IPS-18a (cell line): ENCODE measurements around the gene GSG1L.
"Not testable (repeated sequence)": the region's sequence is repeated elsewhere in the genome, so short reads cannot be mapped to it uniquely, and the experiment has no call there.

Experiments used
- H3K27ac ChIP-seq: one replicate; pipeline ENCODE4 v1.5.1; 2013; ENCODE audit warnings: low read length
- H3K27me3 ChIP-seq: one replicate; pipeline ENCODE4 v1.6.1; 2013; ENCODE audit warnings: mild to moderate bottlenecking, low read length; ENCODE audit not compliant: control insufficient read depth, insufficient read depth
- H3K36me3 ChIP-seq: one replicate; pipeline ENCODE4 v1.6.1; 2013; ENCODE audit warnings: low read depth, low read length; ENCODE audit not compliant: control insufficient read depth
- H3K4me1 ChIP-seq: one replicate; pipeline ENCODE4 v1.6.1; 2013; ENCODE audit warnings: low read depth, low read length; ENCODE audit not compliant: control insufficient read depth
- H3K4me3 ChIP-seq: one replicate; pipeline ENCODE4 v1.5.1; 2013; ENCODE audit warnings: low read length
- H3K9ac ChIP-seq: one replicate; pipeline ENCODE4 v1.6.1; 2013; ENCODE audit warnings: mild to moderate bottlenecking, low read length, moderate library complexity
- H3K9me3 ChIP-seq: one replicate; pipeline ENCODE4 v1.6.1; 2013; ENCODE audit warnings: low read depth, low read length; ENCODE audit not compliant: control insufficient read depth

The GSG1L gene

DNA sequence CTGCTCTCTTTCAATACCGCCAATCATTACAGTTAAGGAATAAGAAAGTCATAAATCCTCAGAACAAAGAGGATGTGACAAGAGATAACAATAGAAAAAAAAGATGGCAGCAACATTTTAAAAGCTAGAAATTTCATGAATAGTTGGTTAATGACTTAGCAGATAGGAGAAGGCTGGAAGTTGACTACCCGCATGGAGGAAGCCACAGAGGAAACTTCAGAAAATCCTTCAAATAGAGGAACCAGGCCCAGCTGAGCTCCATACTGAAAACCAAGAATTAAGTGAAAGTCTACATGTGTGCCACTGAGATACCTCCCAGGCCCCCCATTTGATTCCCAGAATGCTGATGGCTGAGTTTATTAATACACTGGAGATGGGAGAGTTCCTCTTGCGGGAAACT, 109.3 kb downstream of the GSG1L start:
- H3K9me3 ChIP-seq, result peaks cover 6% of the 10 kb centered on the region
- no peaks in the 10 kb centered on the region for H3K36me3 ChIP-seq
- H3K27ac ChIP-seq, result no peak overlapping the region
- H3K4me3 ChIP-seq, result no peak overlapping the region
- no peaks in the 10 kb centered on the region for H3K4me1 ChIP-seq
- no peaks in the 10 kb centered on the region for H3K27me3 ChIP-seq
- H3K9ac ChIP-seq, result no peak overlapping the region

DNA sequence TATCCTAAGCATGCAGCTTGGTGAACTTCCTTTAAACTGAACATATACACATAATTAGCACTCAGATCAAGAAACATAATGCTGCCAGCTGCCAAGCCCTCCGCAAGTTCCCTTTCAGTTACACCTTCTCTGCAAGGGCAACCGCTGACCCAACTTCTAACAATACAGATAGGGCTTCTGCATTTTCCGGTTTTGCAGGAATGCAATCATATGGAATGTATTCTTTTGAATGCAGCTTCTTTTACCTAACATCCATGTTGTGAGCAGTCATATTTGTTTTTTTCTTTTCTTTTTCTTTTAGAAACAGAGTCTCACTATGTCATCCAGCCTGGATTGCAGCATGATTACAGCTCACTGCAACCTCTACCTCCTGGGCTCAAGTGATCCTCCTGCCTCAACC, 110.7 kb downstream of the GSG1L start:
- Histone ChIP-seq H3K4me1 (no peaks in the 10 kb centered on the region), H3K36me3 (no peaks in the 10 kb centered on the region), H3K27ac (no peak overlapping the region), H3K9me3 (peaks cover 6% of the 10 kb centered on the region), H3K9ac (no peak overlapping the region), H3K4me3 (no peak overlapping the region), H3K27me3 (no peaks in the 10 kb centered on the region)

DNA sequence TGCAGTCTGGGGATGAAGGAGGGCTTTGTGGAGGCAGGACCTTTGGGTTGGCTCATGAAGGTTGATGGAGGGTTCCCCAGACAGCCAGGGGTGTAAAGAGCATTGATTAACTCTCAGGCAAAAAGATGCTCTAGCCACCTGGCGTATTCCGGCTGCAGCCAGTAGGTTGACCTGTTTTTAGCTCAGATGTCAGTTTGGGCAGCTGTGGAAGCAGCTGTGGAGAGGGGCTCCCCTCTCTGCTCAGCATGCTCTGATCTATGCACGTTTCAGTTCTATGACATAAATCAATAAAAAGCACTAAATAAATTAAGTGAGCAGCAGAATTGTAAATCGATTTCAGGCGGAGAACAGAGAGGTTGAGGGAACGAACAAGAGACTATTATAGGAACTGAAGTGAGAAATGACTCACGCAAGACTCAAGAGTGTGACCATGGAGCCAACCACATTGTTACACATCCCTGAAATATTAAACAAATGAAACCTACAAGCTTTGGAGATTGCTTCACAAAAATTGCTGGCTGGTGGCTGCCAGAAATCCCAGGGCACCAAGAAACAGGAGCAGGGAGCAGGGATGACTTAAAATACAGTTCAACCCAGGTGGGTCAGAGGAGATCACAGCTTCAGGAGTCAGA, 111.9 kb downstream of the GSG1L start:
- no peaks in the 10 kb centered on the region for H3K36me3 ChIP-seq
- H3K27me3 ChIP-seq, result no peaks in the 10 kb centered on the region
- no peaks in the 10 kb centered on the region for H3K4me1 ChIP-seq
- no peak overlapping the region for H3K27ac ChIP-seq
- no peak overlapping the region for H3K9ac ChIP-seq
- H3K4me3 ChIP-seq, result no peak overlapping the region
- H3K9me3 ChIP-seq, result peaks cover 6% of the 10 kb centered on the region

DNA sequence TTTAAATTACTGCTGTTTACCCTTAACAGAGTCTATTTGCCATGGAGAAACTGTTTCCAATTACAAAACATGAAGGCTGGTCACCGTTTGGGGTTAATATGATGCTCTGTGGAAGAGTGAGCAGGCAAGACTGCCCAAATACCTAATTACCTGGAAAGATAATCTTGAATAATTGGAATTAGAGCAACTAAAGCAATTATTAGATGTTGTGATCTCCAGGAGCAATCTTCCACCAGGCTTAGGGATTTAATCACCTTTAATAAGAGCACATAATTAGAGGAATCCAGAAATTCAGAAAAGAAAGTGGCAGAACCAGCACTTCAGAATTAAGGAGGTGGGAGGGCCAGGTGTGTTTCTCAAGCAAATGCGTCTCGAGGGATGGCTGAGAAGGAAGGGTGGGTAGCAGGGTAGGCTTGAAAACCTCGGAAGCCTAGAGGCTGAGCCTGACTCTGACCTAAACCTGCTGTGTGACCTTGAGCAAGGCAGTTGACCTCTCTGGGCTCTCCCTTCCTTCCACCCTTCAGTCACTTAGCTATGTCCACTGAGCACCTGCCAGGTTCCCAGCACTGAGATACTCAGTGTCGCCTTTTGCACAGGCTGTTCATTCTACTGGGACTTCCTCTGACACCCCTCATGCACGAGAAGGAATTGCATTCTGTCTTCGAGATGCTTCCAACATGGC, 113.2 kb downstream of the GSG1L start:
- Histone ChIP-seq H3K27me3 (no peaks in the 10 kb centered on the region), H3K4me3 (no peak overlapping the region), H3K9me3 (peaks cover 2% of the 10 kb centered on the region), H3K36me3 (no peaks in the 10 kb centered on the region), H3K4me1 (no peaks in the 10 kb centered on the region), H3K9ac (no peak overlapping the region), H3K27ac (no peak overlapping the region)

DNA sequence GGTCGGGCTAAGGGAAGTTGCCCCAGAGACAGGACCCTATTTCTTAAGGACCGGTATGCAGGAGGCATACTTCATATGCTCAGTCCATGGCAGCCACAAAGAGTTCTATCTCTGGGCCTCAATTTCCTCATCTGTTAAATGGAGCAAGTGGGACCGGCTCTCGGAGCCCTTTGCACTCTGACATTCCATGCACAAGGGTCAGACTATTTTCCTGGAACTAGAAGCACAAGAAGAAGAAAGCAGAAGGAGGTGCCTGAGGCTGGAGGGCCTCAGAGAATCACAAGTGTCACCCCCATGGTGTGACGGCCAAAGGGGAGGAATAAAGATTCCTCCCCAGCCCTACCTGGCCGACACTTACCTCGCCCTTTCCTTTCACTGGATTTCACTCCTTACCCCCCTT, 115.8 kb downstream of the GSG1L start:
- H3K9me3 ChIP-seq, result no peaks in the 10 kb centered on the region
- no peak overlapping the region for H3K4me3 ChIP-seq
- H3K27ac ChIP-seq, result no peak overlapping the region
- no peaks in the 10 kb centered on the region for H3K36me3 ChIP-seq
- no peaks in the 10 kb centered on the region for H3K4me1 ChIP-seq
- no peak overlapping the region for H3K9ac ChIP-seq
- no peaks in the 10 kb centered on the region for H3K27me3 ChIP-seq

DNA sequence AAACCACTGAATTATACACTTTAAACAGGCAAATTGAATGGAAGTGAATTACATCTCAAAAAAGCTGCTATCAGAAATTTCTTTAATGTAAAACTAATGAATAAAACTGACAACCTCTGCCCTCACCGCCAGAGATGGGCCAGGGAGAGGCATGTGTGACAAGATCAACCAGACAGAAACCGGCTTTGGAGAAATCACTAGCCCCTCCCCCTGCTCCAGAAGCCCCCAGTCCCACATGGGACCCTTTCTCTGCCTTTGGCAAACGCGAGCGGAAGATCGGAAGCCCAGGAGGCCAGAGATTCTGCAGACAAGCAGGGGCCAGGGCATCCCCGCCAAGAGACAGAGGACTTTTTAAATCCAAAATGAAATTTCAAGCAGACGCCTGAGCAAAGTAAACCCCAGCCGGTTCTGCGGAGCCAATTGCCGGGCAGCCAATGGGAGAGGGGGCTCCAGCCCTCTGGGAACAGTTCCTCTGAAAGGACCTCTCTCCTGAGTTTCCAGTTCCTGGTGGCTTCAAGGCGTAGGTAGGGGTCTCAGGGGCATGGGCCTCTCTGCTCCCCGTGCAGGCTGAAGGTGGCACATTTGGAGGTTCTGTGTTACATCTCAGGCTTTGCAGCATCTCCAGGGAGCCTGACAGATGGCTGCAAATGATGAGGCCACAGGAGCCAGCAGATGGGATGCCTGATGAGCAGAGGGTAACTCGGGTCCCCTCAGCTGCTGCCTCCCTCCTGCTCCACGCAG, 118.1 kb downstream of the GSG1L start:
- H3K27me3 ChIP-seq, result no peaks in the 10 kb centered on the region
- no peak overlapping the region for H3K4me3 ChIP-seq

DNA sequence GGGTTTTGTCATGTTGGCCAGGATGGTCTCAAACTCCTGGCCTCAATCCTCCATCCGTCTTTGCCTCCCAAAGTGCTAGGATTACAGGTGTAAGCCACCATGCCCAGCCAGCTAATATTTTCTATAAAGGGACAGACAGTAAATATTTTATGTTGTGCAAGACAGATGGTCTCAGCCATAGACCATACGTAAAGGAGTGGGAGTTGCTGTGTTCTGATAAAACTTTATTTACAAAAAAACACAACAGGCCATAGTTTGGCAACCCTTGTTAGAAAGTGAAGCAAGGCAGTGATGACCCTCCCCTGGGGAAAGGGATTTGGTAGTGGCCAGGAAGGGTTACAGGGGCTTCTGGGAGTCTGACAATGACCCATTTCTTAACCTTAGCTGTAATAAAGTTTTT, 119.7 kb downstream of the GSG1L start:
- Histone ChIP-seq H3K4me1 (no peaks in the 10 kb centered on the region), H3K36me3 (no peaks in the 10 kb centered on the region), H3K9ac (no peak overlapping the region), H3K4me3 (no peak overlapping the region), H3K27ac (no peak overlapping the region), H3K9me3 (no peaks in the 10 kb centered on the region), H3K27me3 (no peaks in the 10 kb centered on the region)

More for the DNA sequence above, 118.1 kb downstream of the GSG1L start:
- Histone ChIP-seq H3K27ac (no peak overlapping the region), H3K4me1 (no peaks in the 10 kb centered on the region), H3K36me3 (no peaks in the 10 kb centered on the region), H3K9me3 (no peaks in the 10 kb centered on the region), H3K9ac (no peak overlapping the region)

DNA sequence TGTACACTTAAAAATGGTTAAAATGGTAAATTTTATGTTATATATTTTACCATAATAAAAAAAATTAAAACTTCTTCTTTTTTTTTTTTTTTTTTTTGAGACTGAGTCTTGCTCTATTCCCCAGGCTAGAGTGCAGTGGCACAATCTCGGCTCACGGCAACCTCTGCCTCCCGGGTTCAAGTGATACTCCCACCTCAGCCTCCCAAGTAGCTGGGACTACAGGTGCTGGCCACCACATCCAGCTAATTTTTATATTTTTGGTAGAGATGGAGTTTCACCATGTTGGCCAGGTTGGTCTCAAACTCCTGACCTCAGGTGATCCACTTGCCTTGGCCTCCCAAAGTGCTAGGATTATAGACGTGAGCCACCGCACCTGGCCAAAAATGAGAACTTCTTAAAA, 121.4 kb downstream of the GSG1L start:
- not testable (repeated sequence) for H3K27me3 ChIP-seq, H3K36me3 ChIP-seq, H3K4me1 ChIP-seq, H3K9ac ChIP-seq, H3K4me3 ChIP-seq, H3K27ac ChIP-seq, H3K9me3 ChIP-seq

DNA sequence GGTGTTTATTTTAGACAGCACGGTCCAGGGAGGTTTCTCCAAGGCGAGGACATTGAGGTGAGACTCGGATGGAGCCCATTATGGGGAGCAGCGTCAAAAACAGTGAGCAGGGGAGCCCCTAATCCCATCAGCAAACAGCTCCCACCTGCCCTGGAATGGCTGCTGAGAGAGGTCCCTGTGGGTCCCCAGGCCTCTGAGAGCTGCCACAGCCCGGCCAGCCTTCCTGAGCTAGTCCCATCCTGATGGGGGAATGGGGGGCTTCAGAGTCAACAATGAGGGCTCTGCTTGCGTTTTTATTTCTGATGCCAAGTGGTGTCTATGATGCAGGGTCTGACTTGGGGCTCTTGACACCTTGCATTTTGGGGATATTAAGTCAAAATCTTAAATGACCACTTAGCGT, 128.4 kb downstream of the GSG1L start:
- H3K27ac ChIP-seq, result no peak overlapping the region
- H3K9ac ChIP-seq, result no peak overlapping the region
- no peaks in the 10 kb centered on the region for H3K27me3 ChIP-seq
- no peaks in the 10 kb centered on the region for H3K4me1 ChIP-seq
- H3K4me3 ChIP-seq, result no peak overlapping the region
- no peaks in the 10 kb centered on the region for H3K9me3 ChIP-seq
- H3K36me3 ChIP-seq, result no peaks in the 10 kb centered on the region

DNA sequence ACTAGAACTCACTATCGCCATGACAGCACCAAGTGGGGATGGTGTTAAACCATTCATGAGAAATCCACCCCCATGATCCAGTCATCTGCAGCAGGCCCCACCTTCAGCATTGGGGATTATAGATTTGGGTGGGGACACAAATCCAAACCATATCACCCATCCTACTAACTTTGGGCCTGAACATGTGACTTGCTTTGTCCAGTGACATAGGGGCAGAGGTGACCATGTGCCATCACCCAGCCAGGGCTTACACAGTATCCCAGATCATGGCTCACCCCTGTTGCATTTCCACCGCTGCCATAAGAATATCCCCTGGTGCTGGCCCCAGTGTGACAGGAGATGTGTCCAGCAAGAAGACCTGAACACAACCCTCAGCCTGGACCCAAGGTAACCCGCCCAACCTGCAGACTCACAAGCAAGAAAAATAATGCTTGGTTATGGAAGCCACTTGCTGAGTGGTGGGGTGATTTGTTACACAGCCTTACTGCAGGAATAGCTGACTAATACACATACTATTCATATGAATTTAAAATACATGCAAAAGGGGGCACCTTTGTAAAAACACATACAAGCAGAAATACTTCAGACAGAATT, 130.9 kb downstream of the GSG1L start:
- Histone ChIP-seq H3K9me3 (no peaks in the 10 kb centered on the region), H3K4me3 (no peak overlapping the region), H3K9ac (no peak overlapping the region), H3K27ac (no peak overlapping the region), H3K4me1 (no peaks in the 10 kb centered on the region), H3K27me3 (no peaks in the 10 kb centered on the region), H3K36me3 (no peaks in the 10 kb centered on the region)

DNA sequence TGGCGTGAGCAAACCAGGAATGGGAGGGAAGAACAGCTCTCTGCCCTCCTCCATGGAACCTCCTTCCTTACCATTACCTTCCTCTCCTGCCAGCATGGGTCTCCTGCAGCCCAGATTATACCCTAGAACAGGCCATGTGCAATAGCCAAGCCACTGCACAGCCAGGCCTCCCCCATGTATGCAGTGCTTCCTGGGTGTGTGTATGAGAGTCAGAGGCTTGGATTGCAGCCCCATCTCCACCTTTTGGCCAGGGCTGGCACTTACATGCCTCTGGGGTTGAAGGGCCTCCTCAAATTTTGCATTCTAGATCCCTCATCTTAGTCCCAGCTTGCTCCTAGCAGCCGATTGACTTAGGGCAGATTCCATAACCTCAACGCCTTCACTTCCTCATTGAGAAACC, 133.7 kb downstream of the GSG1L start:
- no peaks in the 10 kb centered on the region for H3K4me1 ChIP-seq
- no peaks in the 10 kb centered on the region for H3K27me3 ChIP-seq
- H3K9ac ChIP-seq, result no peak overlapping the region
- H3K9me3 ChIP-seq, result no peaks in the 10 kb centered on the region
- no peak overlapping the region for H3K4me3 ChIP-seq
- H3K27ac ChIP-seq, result no peak overlapping the region
- H3K36me3 ChIP-seq, result no peaks in the 10 kb centered on the region
